TTC549 (cell line): ENCODE measurements around the gene SMIM9.

Experiments used
- FAIRE-seq: peaks from 2 replicates; lab custom pipeline; 2012; peaks lifted over from hg19 to GRCh38; lab: Jason Lieb, UNC

The SMIM9 gene

DNA sequence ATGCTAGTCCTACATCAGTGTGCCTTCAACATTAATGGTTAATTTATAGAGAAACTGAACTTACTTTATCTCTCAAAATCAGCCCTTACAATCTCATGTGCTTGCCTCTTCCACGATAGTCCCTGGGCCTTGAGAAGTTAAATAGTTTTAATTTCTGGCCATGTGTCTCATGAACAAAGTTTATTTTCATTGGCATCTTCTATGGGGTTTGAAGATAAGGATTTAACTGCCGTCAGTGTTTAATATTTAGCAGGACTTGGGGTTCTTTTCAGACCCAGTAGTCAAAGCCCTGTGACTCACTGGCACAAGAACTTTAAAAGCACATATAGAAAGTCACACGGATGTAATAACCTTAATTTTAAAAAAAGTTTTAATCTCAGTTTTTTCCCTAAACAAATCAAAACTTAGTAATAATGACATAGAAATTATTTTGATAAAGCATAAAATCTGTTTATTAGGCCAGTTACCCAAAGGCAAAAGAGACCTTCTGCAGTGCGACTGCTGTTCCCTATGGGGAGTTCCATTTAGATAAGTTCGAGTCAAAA lies 19.1 kb downstream of the SMIM9 start:
- no peak for FAIRE-seq

DNA sequence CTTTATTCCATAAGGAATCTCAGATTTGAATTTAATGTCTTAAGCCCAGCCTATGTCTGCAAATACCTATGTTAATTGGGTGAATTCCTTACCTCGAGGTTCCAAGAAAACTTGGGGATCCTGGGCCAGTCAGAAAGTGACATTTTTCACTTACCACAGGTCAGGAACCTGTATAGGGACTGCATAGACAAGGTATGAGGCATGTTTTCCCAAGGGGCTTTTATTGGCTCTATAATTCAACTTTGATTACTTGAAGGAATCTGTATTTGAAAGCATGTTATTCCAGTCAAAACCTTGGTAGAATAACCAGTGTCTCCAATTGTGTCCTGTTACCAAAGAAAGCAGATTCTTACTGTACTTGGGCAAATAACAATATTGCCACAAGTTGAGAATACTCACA lies 20.7 kb downstream of the SMIM9 start:
- no peak for FAIRE-seq

GRCh38 chrX:154812341-154813101 lies 21.9 kb downstream of the SMIM9 start:
- FAIRE-seq, result no peak

- FAIRE-seq, result no peak
Measured at GRCh38 chrX:154809939-154810665, 24.4 kb downstream of the SMIM9 start.

- no peak for FAIRE-seq
Measured at GRCh38 chrX:154806837-154807501, 27.5 kb downstream of the SMIM9 start.

GRCh38 chrX:154805696-154806091 lies 28.8 kb downstream of the SMIM9 start:
- FAIRE-seq, result no peak

- no peak for FAIRE-seq
Measured at GRCh38 chrX:154804957-154805695, 29.3 kb downstream of the SMIM9 start, which contains the start of gene MPP1. MPP1 (minus strand) TSS chrX:154805485; CDS start chrX:154805373, 112 bp downstream.

DNA sequence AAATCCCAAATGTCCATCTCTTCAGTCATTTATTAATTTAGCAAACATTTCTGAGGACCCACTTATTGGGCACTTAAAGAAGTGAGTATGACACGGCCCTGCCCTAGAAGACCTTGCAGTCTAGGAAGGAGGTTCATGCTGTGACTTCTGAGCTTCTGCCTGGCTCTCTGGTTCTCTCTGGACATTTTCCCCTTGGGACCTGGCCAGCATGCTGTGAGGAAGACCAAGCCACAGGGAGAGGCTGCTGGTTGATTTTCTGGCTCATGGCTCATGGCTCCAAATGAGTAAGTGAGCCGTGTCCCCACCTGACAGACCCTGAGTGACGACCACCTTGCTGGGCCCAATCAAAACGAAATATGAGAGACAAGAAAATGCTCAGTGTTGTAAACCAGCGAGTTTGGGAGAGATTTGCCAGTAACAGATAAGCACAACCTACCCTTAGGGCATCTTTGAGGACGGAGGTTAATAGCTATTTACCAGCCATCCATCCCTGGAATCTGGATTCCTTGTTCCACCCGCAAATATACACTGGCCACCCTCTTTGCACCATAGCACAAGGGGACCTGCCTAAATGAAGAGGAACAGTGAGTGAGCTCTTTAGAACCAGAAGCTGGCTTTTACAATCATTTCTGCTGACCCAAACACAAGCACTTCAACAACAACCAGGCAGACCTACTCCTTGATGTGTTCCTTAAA lies 30.1 kb downstream of the SMIM9 start:
- FAIRE-seq, result no peak

- FAIRE-seq, result no peak
Measured at GRCh38 chrX:154802947-154803346, 31.5 kb downstream of the SMIM9 start.

DNA sequence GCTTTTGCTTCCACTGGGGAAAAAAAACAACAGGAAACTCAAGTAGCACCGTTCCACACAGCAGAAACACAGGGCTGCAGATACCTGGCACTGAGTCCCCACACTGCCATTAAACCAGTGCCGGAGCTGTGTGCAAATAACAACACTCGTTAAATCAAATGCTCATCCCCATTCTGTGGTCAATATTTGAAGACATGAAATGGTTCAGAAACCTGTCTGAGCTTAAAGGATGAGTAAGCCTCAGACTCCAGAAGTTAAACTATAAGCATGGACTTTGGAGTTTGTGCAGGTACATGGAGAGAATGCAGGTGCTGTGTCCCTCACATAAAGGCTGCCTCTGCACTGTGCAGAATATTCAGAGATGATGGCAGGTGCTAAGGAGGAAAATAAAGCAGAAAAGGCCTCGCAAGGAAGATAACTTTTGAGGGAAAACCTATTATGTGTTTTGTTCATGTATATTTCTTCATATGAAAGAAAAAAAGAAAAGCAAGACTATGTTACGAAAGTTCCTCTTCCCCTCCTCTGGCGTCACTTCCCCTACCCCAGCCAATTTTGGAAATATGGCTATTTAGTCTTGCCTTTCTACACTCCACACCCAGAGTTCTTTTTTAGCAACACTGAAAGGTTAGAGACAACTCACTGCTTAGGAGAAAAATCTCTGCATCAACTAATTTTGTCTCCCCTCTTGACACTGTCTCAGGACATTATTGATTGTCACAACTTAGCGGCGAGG lies 33.8 kb downstream of the SMIM9 start:
- no peak for FAIRE-seq

DNA sequence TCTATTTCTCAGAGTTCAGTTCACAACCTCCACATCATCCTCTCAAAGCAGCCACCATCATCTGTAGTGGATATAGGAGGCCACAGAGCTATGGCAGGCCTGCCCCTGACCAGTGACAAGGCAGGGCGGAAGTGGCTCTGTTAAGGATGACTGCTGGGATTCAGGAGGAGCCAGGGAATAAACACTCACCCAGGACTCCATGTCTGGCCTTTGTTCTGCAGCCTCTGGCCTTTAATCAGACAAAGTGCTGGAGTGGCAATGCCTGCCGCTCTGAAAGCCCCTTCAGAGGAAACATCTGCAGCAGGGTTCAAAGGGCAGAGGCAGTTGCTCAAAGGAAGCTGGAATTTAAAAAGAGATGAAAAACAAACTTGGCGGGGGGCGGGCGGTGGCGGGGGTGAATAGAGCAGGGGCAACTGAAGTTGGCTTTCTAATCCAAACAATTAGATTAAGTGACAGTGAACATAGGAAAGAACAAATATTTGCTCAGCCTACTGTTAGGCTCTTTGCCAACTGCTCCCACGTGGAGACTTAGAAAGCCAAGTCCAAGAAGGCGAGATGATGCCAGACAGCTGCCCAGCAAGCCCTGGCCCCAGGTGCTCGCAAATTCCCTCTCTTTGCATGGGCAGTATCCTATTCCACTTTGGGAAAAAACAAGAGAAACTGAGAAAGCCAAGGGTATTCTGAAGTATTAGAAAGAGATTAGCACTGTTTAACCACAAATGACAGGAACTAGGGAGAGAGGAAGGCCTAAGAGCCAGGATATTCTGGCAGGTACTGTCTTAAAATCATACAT lies 34.7 kb downstream of the SMIM9 start:
- no peak for FAIRE-seq

DNA sequence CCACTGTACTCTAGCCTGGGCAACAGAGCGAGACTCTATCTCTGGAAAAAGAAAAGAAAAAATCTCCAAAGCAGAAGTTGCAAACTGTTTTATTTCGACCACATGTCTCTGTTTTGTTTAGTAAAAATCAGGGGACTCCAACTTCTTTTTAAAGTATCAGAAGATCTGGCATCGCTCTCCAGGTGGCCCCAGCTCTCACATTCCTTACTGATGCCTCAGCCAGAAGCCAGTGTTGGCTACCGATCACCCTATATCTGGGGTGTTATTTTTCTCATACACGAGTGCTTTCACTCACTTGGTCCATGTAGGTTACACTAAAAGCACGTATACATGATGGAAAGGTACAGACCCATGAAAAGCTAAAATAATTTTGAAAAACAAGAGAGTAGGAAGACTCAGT lies 37.5 kb downstream of the SMIM9 start:
- FAIRE-seq, result no peak

GRCh38 chrX:154795016-154795415 lies 39.4 kb downstream of the SMIM9 start:
- no peak for FAIRE-seq

DNA sequence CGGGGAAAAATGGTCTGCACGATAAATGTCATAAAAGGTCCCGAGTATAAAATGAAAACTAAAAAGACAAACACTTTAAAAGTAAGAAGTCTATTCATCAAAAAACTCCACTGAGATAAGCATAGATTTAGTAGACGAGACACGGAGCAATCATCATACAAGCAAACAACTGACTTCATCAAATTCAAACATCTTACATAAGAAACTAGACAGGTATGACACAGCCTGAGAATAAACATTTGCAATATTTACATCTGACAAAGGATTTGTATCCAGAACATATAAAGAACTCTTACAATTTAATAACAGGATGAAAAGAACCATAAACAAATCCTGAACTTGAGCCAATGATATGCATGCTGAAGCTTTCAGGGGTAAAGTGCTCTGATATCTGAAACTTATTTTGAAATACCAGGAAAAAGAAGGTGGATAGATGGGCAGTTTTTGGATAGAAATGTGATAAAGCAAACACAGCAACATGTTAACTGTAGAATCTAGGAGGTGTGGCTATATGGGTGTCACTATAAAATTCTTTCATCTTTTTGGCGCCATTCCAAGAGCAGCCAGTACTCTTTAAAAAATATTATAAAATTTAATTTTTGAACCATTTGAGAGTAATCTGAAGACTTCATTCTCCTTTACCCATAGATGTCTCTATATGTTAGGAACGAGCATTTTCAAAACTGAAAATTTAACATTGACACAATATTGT lies 41.2 kb downstream of the SMIM9 start:
- FAIRE-seq, result no peak

- FAIRE-seq, result no peak
Measured at GRCh38 chrX:154791939-154792338, 42.5 kb downstream of the SMIM9 start.

GRCh38 chrX:154791467-154791866 lies 43.0 kb downstream of the SMIM9 start:
- FAIRE-seq, result no peak

DNA sequence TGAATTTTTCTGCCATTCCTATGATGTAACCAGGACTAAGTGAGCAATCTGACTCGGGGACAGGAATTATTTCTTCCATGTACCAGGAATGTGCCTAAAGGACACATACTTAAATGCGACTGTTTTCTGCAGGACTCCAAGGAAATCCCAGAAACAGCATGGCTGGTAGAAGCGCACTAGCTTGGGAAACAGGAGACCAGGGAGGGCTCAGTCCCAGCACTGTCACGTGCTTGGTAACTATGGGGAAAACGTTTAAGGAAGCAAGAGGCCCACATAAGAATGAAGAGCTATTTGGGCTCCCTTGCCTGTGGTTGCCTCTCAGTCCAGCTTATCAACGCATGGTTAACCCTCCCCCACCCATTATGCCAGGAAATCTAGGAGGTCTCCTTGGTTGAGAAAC lies 48.7 kb downstream of the SMIM9 start:
- no peak for FAIRE-seq

- FAIRE-seq, result no peak
Measured at GRCh38 chrX:154784149-154784995, 50.1 kb downstream of the SMIM9 start.
